Liver (tissue), 9 donors: ENCODE data around the gene TTC39A. TPM values are rescaled to one million over a fixed set of nuclear protein-coding genes. Genes with fewer than 3 reads are reported as not detected.

Experiments used
- DNase-seq: peaks from one replicate; pipeline ENCODE4 v3.0.0-alpha.2; 2017; ENCODE audit warnings: low spot score
- H3K27ac ChIP-seq, 2 donors: one replicate each; pipeline ENCODE4 v1.7.0; 2013; ENCODE audit warnings: inconsistent platforms in 2 of 2, low read length in 2 of 2, control low read depth in 1 of 2, low read depth in 1 of 2, mild to moderate bottlenecking in 1 of 2
- H3K27me3 ChIP-seq, 4 donors: one replicate each; pipeline versions ENCODE4 v1.6.1 to v1.7.0; 2013; ENCODE audit warnings: low read length in 3 of 4, inconsistent platforms in 1 of 4, mild to moderate bottlenecking in 1 of 4, moderate library complexity in 1 of 4; ENCODE audit not compliant: control insufficient read depth in 4 of 4, insufficient read depth in 4 of 4
- H3K36me3 ChIP-seq, 4 donors: one replicate each; pipeline versions ENCODE4 v1.6.1 to v1.7.0; 2013; ENCODE audit warnings: low read length in 3 of 4, mild to moderate bottlenecking in 3 of 4, low read depth in 1 of 4, moderate library complexity in 1 of 4; ENCODE audit not compliant: control insufficient read depth in 4 of 4, insufficient read depth in 3 of 4
- H3K4me1 ChIP-seq, 4 donors: one replicate each; pipeline versions ENCODE4 v1.6.1 to v1.7.0; 2013; ENCODE audit warnings: low read length in 3 of 4, mild to moderate bottlenecking in 3 of 4, moderate library complexity in 1 of 4; ENCODE audit not compliant: control insufficient read depth in 4 of 4, insufficient read depth in 4 of 4
- H3K4me3 ChIP-seq, 3 donors: one replicate each; pipeline versions ENCODE4 v1.6.1 to v1.7.0; 2013; ENCODE audit warnings: low read length in 3 of 3, control low read depth in 1 of 3, low read depth in 1 of 3, mild to moderate bottlenecking in 1 of 3
- H3K9ac ChIP-seq, 2 donors: one replicate each; pipeline ENCODE4 v1.7.0; 2013; ENCODE audit warnings: low read length in 2 of 2, mild to moderate bottlenecking in 2 of 2, moderate library complexity in 2 of 2, control low read depth in 1 of 2, low read depth in 1 of 2
- H3K9me3 ChIP-seq, 4 donors: one replicate each; pipeline versions ENCODE4 v1.6.1 to v1.7.0; 2013; ENCODE audit warnings: low read length in 3 of 4; ENCODE audit not compliant: control insufficient read depth in 4 of 4
- ATF3 ChIP-seq: IDR thresholded peaks from 2 replicates; pipeline ENCODE4 v1.6.1; 2016; ENCODE audit warnings: antibody characterized with exemption
- CTCF ChIP-seq: fragments of 150-350 bp; IDR thresholded peaks from 2 replicates; pipeline ENCODE4 v1.5.1; 2017; ENCODE audit warnings: improper control_type of control experiment, low read depth, low read length; ENCODE audit not compliant: missing input control
- EGR1 ChIP-seq, 2 donors: IDR thresholded peaks; 2 replicates each; pipeline ENCODE4 v1.6.1; 2016 to 2018; ENCODE audit warnings: antibody characterized with exemption in 2 of 2, low read depth in 2 of 2
- FOXA1 ChIP-seq: IDR thresholded peaks from 2 replicates; pipeline ENCODE4 v1.6.1; 2016; ENCODE audit warnings: antibody characterized with exemption
- FOXA2 ChIP-seq: IDR thresholded peaks from 2 replicates; pipeline ENCODE4 v1.6.1; 2016; ENCODE audit warnings: antibody characterized with exemption
- GABPA ChIP-seq, 2 donors: IDR thresholded peaks in 1 of 2; conservative IDR thresholded peaks in 1 of 2; 2 replicates each; pipeline ENCODE4 v1.6.1; 2016; ENCODE audit warnings: antibody characterized with exemption in 2 of 2, mild to moderate bottlenecking in 1 of 2, moderate library complexity in 1 of 2
- HNF4A ChIP-seq, 2 donors: conservative IDR thresholded peaks; 2 replicates each; pipeline ENCODE4 v1.6.1; 2016; ENCODE audit warnings: antibody characterized with exemption in 2 of 2, mild to moderate bottlenecking in 2 of 2
- HNF4G ChIP-seq: IDR thresholded peaks from 2 replicates; pipeline ENCODE4 v1.6.1; 2016; ENCODE audit warnings: antibody characterized with exemption
- MAX ChIP-seq: IDR thresholded peaks from 2 replicates; pipeline ENCODE4 v1.6.1; 2016; ENCODE audit warnings: antibody characterized with exemption
- NR2F2 ChIP-seq: IDR thresholded peaks from 2 replicates; pipeline ENCODE4 v1.6.1; 2016; ENCODE audit warnings: antibody characterized with exemption
- RAD21 ChIP-seq, 2 donors: IDR thresholded peaks; 2 replicates each; pipeline ENCODE4 v1.6.1; 2016; ENCODE audit warnings: antibody characterized with exemption in 2 of 2, mild to moderate bottlenecking in 2 of 2
- REST ChIP-seq: IDR thresholded peaks from 2 replicates; pipeline ENCODE4 v1.6.1; 2016; ENCODE audit warnings: antibody characterized with exemption, mild to moderate bottlenecking
- RXRA ChIP-seq, 2 donors: IDR thresholded peaks; 2 replicates each; pipeline ENCODE4 v1.6.1; 2017 to 2018; ENCODE audit warnings: antibody characterized with exemption in 2 of 2, mild to moderate bottlenecking in 1 of 2
- TAF1 ChIP-seq: conservative IDR thresholded peaks from 2 replicates; pipeline ENCODE4 v1.6.1; 2016; ENCODE audit warnings: antibody characterized with exemption, mild to moderate bottlenecking
- YY1 ChIP-seq: IDR thresholded peaks from 2 replicates; pipeline ENCODE4 v1.6.1; 2016; ENCODE audit warnings: antibody characterized with exemption, mild to moderate bottlenecking
- ZBTB33 ChIP-seq: IDR thresholded peaks from 2 replicates; pipeline ENCODE4 v1.6.1; 2016; ENCODE audit warnings: antibody characterized with exemption
- WGBS: extraction: QIAGEN DNeasy Blood & Tissue Kit; methylation state at CpG from one replicate; pipeline ENCODE4 v1.1.7; 2013; 5-methylcytosine and 5-hydroxymethylcytosine counted together
- polyA plus RNA-seq, 2 donors: library from polyadenylated mRNA; stranded (reverse) in 1 of 2; unstranded in 1 of 2; fragments of 200-250 nt in 1 of 2; fragments of >200 nt in 1 of 2; fragmentation: Nextera tagmentation in 1 of 2; extraction: Ambion mirVana in 1 of 2; gene quantifications; one replicate each; pipeline versions ENCODE4 v1.2.1 to v1.2.3, GENCODE V29; 2013 to 2015
- total RNA-seq, 2 donors: library from RNA; depleted of rRNA; stranded (reverse); fragments of >200 nt; gene quantifications; one replicate each; pipeline ENCODE4 v1.2.3, GENCODE V29; 2014
- donor health status: healthy.
- donor health status: healthy.
- donor health status: healthy.
- donor health status: healthy.
- donor health status: healthy.

TTC39A gene
- total and polyA plus RNA-seq, 4 donors, result 0.32 to 1.9 (median 1.4) TPM

- no peak for TF ChIP-seq HNF4G
- TF ChIP-seq RAD21 (IDR thresholded peaks at IDR 0.05), result no peak
- no peak for TF ChIP-seq YY1
- TF ChIP-seq MAX, result no peak
- no peak for TF ChIP-seq FOXA1
- TF ChIP-seq GABPA (IDR thresholded peaks at IDR 0.05 in 1 of 2, conservative IDR thresholded peaks at IDR 0.05 in 1 of 2), result no peak
Measured at GRCh38 chr1:51263147-51263877, 67.0 kb downstream of the TTC39A start (continued).

GRCh38 chr1:51255331-51255730 is 75.0 kb downstream of the TTC39A start:
- H3K4me1 ChIP-seq, result peaks cover 0 to 29% (median 19%) of the 10 kb centered on the region in 4 donors
- 62% methylated on average over 3 of the region's 3 CpGs for WGBS

GRCh38 chr1:51253691-51254090 is 76.7 kb downstream of the TTC39A start:
- no peak overlapping the region for H3K4me3 ChIP-seq
- H3K9ac ChIP-seq, result no peak overlapping the region
- H3K4me1 ChIP-seq, result peaks cover 1 to 21% (median 10%) of the 10 kb centered on the region in 4 donors
- no peaks in the 10 kb centered on the region for H3K9me3 ChIP-seq
- no peaks in the 10 kb centered on the region for H3K36me3 ChIP-seq
- H3K27ac ChIP-seq, result no peak overlapping the region
- TF ChIP-seq TAF1 (no peak), FOXA1 (no peak), RXRA (IDR thresholded peaks at IDR 0.05) (no peak), FOXA2 (no peak), MAX (no peak), ZBTB33 (no peak), HNF4A (conservative IDR thresholded peaks at IDR 0.05) (no peak), REST (no peak), ATF3 (no peak), HNF4G (no peak), NR2F2 (no peak), CTCF (no peak), YY1 (no peak)
- 95% methylated on average over 5 of the region's 5 CpGs for WGBS
- H3K27me3 ChIP-seq, result no peaks in the 10 kb centered on the region
- DNase-seq, result no peak

More at GRCh38 chr1:51255331-51255730, 75.0 kb downstream of the TTC39A start:
- H3K9ac ChIP-seq, result no peak overlapping the region
- DNase-seq, result no peak
- H3K9me3 ChIP-seq, result no peaks in the 10 kb centered on the region
- no peak overlapping the region for H3K27ac ChIP-seq
- no peaks in the 10 kb centered on the region for H3K36me3 ChIP-seq
- TF ChIP-seq EGR1 (IDR thresholded peaks at IDR 0.05; ENCODE audit: low read depth in 2 of 2), result peak in 1 of 2 donors; percentile 43
- no peak for TF ChIP-seq TAF1
- no peak overlapping the region for H3K4me3 ChIP-seq
- H3K27me3 ChIP-seq, result no peaks in the 10 kb centered on the region
